Progenitor cell of endocrine pancreas (in vitro differentiated cells): ENCODE measurements around the gene BICDL2. TPM values are rescaled to one million over a fixed set of nuclear protein-coding genes. Genes with fewer than 3 reads are reported as not detected.

Source experiments
- DNase-seq: peaks from one replicate; pipeline ENCODE4 v3.0.0; 2021; ENCODE audit warnings: low spot score; ENCODE audit not compliant: unreplicated experiment
- H3K27ac Mint-ChIP-seq: 2 replicates; pipeline ENCODE4 v1.8.0; 2021; ENCODE audit warnings: mild to moderate bottlenecking, moderate library complexity, mixed read lengths
- H3K27me3 Mint-ChIP-seq: 2 replicates; pipeline ENCODE4 v1.8.0; 2021; ENCODE audit warnings: mixed read lengths
- H3K36me3 Mint-ChIP-seq: 2 replicates; pipeline ENCODE4 v1.8.0; 2022; ENCODE audit warnings: mixed read lengths; ENCODE audit not compliant: insufficient read depth
- H3K4me1 Mint-ChIP-seq: 2 replicates; pipeline ENCODE4 v1.8.0; 2021; ENCODE audit warnings: low read depth, mixed read lengths
- H3K4me3 Mint-ChIP-seq: 2 replicates; pipeline ENCODE4 v1.8.0; 2021; ENCODE audit warnings: low read depth, mild to moderate bottlenecking, moderate library complexity, mixed read lengths
- H3K9me3 Mint-ChIP-seq: 2 replicates; pipeline ENCODE4 v1.8.0; 2021; ENCODE audit warnings: low read depth, mixed read lengths
- total RNA-seq: library from RNA; stranded (reverse); gene quantifications from 2 replicates; pipeline ENCODE4 v1.2.1, GENCODE V29; 2021
- TF ChIP-seq, protein P1 (sequence below): fragments of 200-600 bp; sonication (generic); IDR thresholded peaks from one replicate; pipeline ENCODE4 v1.5.0; 2021; ENCODE audit warnings: antibody characterized with exemption, mild to moderate bottlenecking; ENCODE audit not compliant: unreplicated experiment

The BICDL2 gene
- total RNA-seq, 1 donor from 2014 or later: 10.4 TPM

DNA sequence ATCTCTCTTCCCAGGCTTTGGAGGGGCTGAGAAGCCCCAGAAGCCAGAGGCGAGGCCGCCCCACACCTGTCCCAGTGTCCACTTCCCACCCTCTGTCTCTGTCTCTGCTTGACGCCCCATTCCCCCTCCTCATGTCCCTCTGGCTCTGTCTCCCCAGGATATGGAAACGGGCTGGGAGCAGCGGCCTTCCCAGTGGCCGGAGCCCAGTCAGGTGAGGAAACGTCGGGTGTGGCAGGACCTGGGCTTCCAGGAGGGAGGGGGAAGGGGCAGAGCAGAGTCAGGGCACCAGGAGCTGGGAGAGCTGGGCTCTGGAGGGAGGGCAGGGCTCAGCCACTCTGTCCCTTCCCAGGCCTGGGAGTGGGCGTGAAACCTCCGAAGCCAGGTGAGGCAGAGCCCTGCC lies 45.9 kb downstream of the BICDL2 start:
- H3K27me3 Mint-ChIP-seq: no peaks in the 10 kb centered on the region
- H3K9me3 Mint-ChIP-seq: no peaks in the 10 kb centered on the region
- no peak overlapping the region for H3K27ac Mint-ChIP-seq
- H3K4me3 Mint-ChIP-seq: no peak overlapping the region
- no peaks in the 10 kb centered on the region for H3K36me3 Mint-ChIP-seq
- H3K4me1 Mint-ChIP-seq: peaks cover 2% of the 10 kb centered on the region
- TF ChIP-seq, protein P1, sequence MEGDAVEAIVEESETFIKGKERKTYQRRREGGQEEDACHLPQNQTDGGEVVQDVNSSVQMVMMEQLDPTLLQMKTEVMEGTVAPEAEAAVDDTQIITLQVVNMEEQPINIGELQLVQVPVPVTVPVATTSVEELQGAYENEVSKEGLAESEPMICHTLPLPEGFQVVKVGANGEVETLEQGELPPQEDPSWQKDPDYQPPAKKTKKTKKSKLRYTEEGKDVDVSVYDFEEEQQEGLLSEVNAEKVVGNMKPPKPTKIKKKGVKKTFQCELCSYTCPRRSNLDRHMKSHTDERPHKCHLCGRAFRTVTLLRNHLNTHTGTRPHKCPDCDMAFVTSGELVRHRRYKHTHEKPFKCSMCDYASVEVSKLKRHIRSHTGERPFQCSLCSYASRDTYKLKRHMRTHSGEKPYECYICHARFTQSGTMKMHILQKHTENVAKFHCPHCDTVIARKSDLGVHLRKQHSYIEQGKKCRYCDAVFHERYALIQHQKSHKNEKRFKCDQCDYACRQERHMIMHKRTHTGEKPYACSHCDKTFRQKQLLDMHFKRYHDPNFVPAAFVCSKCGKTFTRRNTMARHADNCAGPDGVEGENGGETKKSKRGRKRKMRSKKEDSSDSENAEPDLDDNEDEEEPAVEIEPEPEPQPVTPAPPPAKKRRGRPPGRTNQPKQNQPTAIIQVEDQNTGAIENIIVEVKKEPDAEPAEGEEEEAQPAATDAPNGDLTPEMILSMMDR: no peak
- no peak for DNase-seq

DNA sequence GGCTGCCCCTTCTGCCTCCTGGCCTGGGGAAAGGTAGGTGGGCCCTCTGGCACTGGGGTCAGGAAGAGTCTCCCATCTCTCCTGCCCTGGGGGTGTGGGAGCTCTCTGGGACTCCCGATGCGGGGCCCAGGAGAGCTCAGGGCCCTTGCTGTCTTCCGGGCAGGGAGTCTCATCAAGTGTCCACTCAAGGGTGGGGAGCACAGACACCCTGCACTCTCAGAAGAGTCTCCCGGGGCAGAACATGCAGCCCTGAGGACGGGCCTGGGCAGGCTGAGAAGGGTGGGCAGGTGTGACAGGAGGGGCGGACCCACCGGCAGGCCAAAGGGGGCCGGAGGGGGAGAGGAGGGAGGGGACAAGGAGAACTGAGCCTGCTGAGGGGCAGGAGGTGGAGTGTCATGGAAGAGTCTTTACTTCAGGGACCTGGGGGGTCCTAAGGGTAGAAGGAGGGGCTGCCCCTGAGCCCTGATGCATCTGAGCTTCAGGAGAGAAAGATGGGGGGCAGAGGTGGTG lies 48.1 kb downstream of the BICDL2 start:
- H3K27ac Mint-ChIP-seq: no peak overlapping the region
- H3K36me3 Mint-ChIP-seq: no peaks in the 10 kb centered on the region
- peaks cover 6% of the 10 kb centered on the region for H3K4me1 Mint-ChIP-seq
- H3K4me3 Mint-ChIP-seq: no peak overlapping the region
- H3K27me3 Mint-ChIP-seq: peaks cover 3% of the 10 kb centered on the region
- H3K9me3 Mint-ChIP-seq: no peaks in the 10 kb centered on the region
- no peak for DNase-seq
- TF ChIP-seq, protein P1: no peak

DNA sequence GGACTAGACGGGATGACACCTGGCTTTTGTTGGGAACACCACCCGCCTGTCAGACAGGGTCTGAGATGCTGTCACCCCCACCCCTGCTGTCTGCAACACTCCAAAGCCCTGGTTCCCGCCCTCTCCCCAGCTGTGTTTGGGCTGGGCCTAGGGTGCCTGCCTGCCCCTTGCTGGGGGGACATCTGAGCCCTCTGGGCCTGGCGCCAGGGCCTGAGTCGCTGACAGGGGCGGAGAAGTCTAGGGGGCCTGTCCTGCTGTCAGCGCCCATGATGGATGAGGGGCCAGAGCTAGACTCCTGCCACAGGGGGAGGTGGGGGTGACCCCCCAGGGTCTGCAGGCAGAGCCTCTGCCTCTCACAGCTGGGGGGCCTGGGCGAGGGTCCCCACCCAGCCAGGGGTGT lies 48.9 kb downstream of the BICDL2 start:
- Mint-ChIP-seq H3K4me3 (no peak overlapping the region), H3K27me3 (peaks cover 3% of the 10 kb centered on the region), H3K4me1 (peaks cover 6% of the 10 kb centered on the region), H3K27ac (no peak overlapping the region), H3K9me3 (no peaks in the 10 kb centered on the region), H3K36me3 (no peaks in the 10 kb centered on the region)
- no peak for DNase-seq
- TF ChIP-seq, protein P1: no peak

DNA sequence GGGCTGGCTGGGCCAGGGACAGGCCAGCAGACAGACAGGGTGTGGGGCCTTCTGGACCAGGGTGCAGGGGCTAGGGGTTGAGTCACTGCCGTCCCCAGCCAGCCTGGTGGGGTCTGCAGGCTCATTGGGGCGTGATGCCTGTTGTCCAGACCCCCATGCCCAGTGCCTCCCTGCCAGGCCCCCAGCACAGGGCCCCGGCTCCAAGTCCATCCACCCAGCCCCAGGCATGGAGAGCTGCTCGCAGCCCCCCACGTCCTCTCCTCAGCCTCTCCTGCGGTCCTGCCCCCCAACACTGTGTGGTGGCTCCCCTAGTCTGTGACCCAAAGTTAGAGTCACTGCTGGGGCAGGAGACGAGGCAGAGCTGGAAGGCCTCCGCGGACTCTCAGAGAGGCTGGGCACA lies 49.5 kb downstream of the BICDL2 start:
- TF ChIP-seq, protein P1: no peak
- Mint-ChIP-seq H3K9me3 (no peaks in the 10 kb centered on the region), H3K36me3 (no peaks in the 10 kb centered on the region), H3K27ac (no peak overlapping the region), H3K4me3 (no peak overlapping the region), H3K27me3 (peaks cover 5% of the 10 kb centered on the region), H3K4me1 (peaks cover 7% of the 10 kb centered on the region)
- no peak for DNase-seq

DNA sequence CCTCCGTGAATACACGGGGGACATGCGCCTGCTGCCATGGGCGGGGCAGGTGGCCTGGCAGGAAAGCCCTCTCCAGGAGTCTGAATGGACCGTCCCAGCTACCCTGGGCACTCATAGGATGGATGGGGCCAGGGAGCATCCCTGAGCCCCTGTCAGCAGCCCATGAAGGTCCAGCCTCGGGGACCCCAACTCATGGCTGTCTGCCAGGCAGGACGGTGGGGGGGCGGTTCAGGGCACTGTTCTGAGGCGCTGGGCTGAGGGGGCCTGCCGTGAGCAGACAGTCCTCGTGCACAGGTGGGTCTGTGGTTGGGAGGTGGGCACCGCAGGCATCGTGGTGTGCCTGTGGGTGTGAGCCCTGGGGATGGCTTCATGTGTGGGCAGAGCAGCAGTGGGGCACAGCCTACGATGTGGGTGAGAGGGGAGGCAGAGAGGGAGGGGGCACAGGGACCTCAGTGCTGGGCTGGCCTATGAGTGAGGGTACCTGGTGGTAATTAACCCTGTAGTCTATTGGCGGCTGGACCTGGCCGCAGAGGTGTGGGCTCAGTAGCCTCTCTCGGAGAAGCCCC lies 50.0 kb downstream of the BICDL2 start:
- TF ChIP-seq, protein P1: no peak
- no peaks in the 10 kb centered on the region for H3K9me3 Mint-ChIP-seq
- no peak for DNase-seq
- no peaks in the 10 kb centered on the region for H3K36me3 Mint-ChIP-seq
- H3K4me1 Mint-ChIP-seq: peaks cover 10% of the 10 kb centered on the region
- H3K27me3 Mint-ChIP-seq: peaks cover 6% of the 10 kb centered on the region
- no peak overlapping the region for H3K27ac Mint-ChIP-seq
- H3K4me3 Mint-ChIP-seq: no peak overlapping the region
